Mucosa of descending colon (tissue), 3 donors: Measurements from ENCODE around the gene CLCN5. TPM values are rescaled to one million over a fixed set of nuclear protein-coding genes. Genes with fewer than 3 reads are reported as not detected.
"Not testable (repeated sequence)": the region's sequence is repeated elsewhere in the genome, so short reads cannot be mapped to it uniquely, and the experiment has no call there.

ENCODE experiments used
- ATAC-seq: fragments of 200-7000 bp; cut with Tn5 transposase; one replicate; pipeline ENCODE4 v1.9.1; 2020; ENCODE audit warnings: mild to moderate bottlenecking, moderate library complexity
- DNase-seq, 3 donors: peaks; one replicate each; pipeline ENCODE4 v3.0.0-alpha.2; 2020
- H3K36me3 ChIP-seq: fragments of 200-600 bp; one replicate; pipeline ENCODE4 v1.8.0; 2021; ENCODE audit warnings: low read depth, mild to moderate bottlenecking
- H3K4me1 ChIP-seq: fragments of 200-600 bp; one replicate; pipeline ENCODE4 v1.8.0; 2021; ENCODE audit warnings: low read depth, mild to moderate bottlenecking
- H3K4me3 ChIP-seq: fragments of 200-600 bp; one replicate; pipeline ENCODE4 v1.8.0; 2021; ENCODE audit warnings: mild to moderate bottlenecking
- H3K9me3 ChIP-seq: fragments of 200-600 bp; one replicate; pipeline ENCODE4 v1.8.0; 2021; ENCODE audit warnings: mild to moderate bottlenecking
- CTCF ChIP-seq: fragments of 200-600 bp; IDR thresholded peaks from one replicate; pipeline ENCODE4 v1.8.0; 2022; ENCODE audit warnings: antibody characterized with exemption, mild to moderate bottlenecking
- intact Hi-C, 2 donors: fragments of 100-400 bp; cut with DNase I in 1 of 2; cut with micrococcal nuclease in 1 of 2; formaldehyde crosslinking; loops; one replicate each; pipeline versions ENCODE4 v1.11.0 to v1.11.1; 2022; cut with DNase I, micrococcal nuclease
- total RNA-seq, 3 donors: library from RNA; stranded (reverse); fragmentation: NEBNext Ultra II Directional in 2 of 3; extraction: Animal tissue kit (Norgen Biotek cat#: 25700) in 2 of 3; gene quantifications; one replicate each; pipeline versions ENCODE4 v1.2.1 to v1.2.4, GENCODE V29; 2021 to 2023
- donor health status: DM: no; HTN: no; CAD: no; lungs with moderate emphysema.
- donor health status: DM: no; HTN: no; CAD: no.
- donor health status: DM: no; HTN: yes; CAD: no.

The CLCN5 gene
- total RNA-seq, 3 donors from 2014 or later = 5.4 to 11.9 (median 10.0) TPM

GRCh38 chrX:50003467-50003866, 81.1 kb downstream of the CLCN5 start:
- Histone ChIP-seq H3K4me1 (no peaks in the 10 kb centered on the region), H3K9me3 (no peaks in the 10 kb centered on the region), H3K36me3 (no peaks in the 10 kb centered on the region), H3K4me3 (no peak overlapping the region)
- no peak for TF ChIP-seq CTCF
- DNase-seq (no peak), ATAC-seq (no peak)
- intact Hi-C loops = no loop called here

- no peak for ATAC-seq
- Histone ChIP-seq H3K9me3 (no peaks in the 10 kb centered on the region), H3K4me3 (no peak overlapping the region), H3K36me3 (no peaks in the 10 kb centered on the region), H3K4me1 (no peaks in the 10 kb centered on the region)
- TF ChIP-seq CTCF = no peak
- intact Hi-C loops = no loop called here
- no peak for DNase-seq
Observed at GRCh38 chrX:50003927-50004326, 81.5 kb downstream of the CLCN5 start.

GRCh38 chrX:50025591-50025990, 103.2 kb downstream of the CLCN5 start:
- H3K4me3 ChIP-seq, H3K36me3 ChIP-seq, ATAC-seq, intact Hi-C loops, DNase-seq, H3K4me1 ChIP-seq, H3K9me3 ChIP-seq: not testable (repeated sequence)

- intact Hi-C loops = no loop called here
- no peak for DNase-seq
Observed at GRCh38 chrX:50035126-50035525, 112.7 kb downstream of the CLCN5 start.

GRCh38 chrX:50036426-50036825, 114.0 kb downstream of the CLCN5 start:
- Histone ChIP-seq H3K4me3 (no peak overlapping the region), H3K36me3 (no peaks in the 10 kb centered on the region), H3K9me3 (no peaks in the 10 kb centered on the region), H3K4me1 (no peaks in the 10 kb centered on the region)
- TF ChIP-seq CTCF = no peak
- DNase-seq (no peak), ATAC-seq (no peak)
- intact Hi-C loops = no loop called here

More at GRCh38 chrX:50035126-50035525, 112.7 kb downstream of the CLCN5 start:
- H3K36me3 ChIP-seq = no peaks in the 10 kb centered on the region
- H3K4me1 ChIP-seq = no peaks in the 10 kb centered on the region
- ATAC-seq = peak; percentile 18
- no peak overlapping the region for H3K4me3 ChIP-seq
- no peaks in the 10 kb centered on the region for H3K9me3 ChIP-seq
- TF ChIP-seq CTCF = no peak

GRCh38 chrX:50045823-50046222, 123.4 kb downstream of the CLCN5 start:
- no peak for TF ChIP-seq CTCF
- Histone ChIP-seq H3K4me3 (no peak overlapping the region), H3K4me1 (no peaks in the 10 kb centered on the region), H3K9me3 (no peaks in the 10 kb centered on the region), H3K36me3 (no peaks in the 10 kb centered on the region)
- DNase-seq (no peak), ATAC-seq (no peak)
- intact Hi-C loops = no loop called here
